AG09309 (cell line): ENCODE data around the gene LDB2.

Experiments
- DNase-seq: peaks from one replicate; pipeline ENCODE4 v3.0.0-alpha.2; 2010; ENCODE audit warnings: low read depth
- H3K4me3 ChIP-seq: 2 replicates; pipeline ENCODE4 v1.5.1; 2011; ENCODE audit warnings: mild to moderate bottlenecking, low read depth, low read length, moderate library complexity; ENCODE audit not compliant: control insufficient read depth
- CTCF ChIP-seq: IDR thresholded peaks from 2 replicates; pipeline ENCODE4 v1.5.1; 2011; ENCODE audit warnings: mild to moderate bottlenecking, low read depth, low read length, inconsistent platforms; ENCODE audit not compliant: insufficient read depth, control insufficient read depth; ENCODE audit errors: missing control alignments

LDB2 gene

DNA sequence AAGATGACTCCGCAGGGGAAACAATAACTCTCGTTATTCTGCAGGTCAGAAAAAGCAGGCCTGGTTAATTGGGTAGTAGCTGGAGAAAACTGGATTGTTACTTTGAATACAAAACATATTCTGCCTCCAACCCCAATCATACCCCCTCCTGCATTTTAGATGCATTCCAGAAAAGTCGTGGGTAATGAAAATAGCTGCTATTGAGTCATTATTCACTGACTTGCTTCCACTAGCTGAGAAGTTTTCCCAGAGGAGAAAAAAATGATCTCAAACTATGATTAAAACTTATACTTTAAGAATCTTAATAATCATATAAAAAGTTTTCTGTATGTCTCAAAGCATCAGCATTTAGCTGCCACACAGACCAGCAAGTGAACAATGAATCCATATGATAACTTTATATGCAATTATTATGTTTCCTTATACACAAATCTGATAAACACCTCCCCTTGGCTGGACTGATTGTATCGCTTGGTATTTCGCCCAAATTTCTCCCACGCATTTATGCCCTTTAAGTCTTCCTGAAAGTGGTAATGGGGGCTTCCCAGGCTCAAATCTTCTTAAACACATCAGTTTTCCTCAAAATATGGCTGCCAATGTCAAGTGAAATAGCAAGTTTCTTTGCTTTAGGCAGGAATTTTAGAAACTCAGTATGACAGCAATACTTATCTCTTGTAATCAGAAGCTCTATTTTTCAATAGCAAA is 181.0 kb downstream of the LDB2 start:
- DNase-seq, result no peak
- no peak for TF ChIP-seq CTCF
- no peak overlapping the region for H3K4me3 ChIP-seq

- H3K4me3 ChIP-seq, result no peak overlapping the region
- no peak for TF ChIP-seq CTCF
Observed at GRCh38 chr4:16715482-16715881, 183.0 kb downstream of the LDB2 start.

DNA sequence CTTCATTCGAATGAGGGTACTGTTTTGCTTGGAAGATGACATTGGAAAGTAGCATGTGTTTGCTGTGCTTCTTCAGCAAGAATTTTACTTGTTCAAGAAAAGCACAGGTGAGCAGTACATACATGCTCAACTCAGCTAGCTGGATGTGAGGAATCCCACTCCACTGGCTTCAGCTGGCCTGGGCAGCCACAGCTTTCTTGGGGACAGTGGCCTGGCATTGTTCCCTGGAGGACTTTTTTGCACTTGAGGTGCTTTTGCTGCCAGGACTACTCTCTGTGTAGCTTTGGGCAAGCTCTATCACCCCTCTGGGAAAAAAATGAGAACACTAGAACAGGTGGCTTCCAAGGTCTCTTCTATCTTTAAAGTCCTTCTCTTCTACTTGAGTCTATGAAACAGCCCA is 184.3 kb downstream of the LDB2 start:
- TF ChIP-seq CTCF, result no peak
- H3K4me3 ChIP-seq, result no peak overlapping the region
- no peak for DNase-seq

More at GRCh38 chr4:16715482-16715881, 183.0 kb downstream of the LDB2 start:
- DNase-seq, result no peak

DNA sequence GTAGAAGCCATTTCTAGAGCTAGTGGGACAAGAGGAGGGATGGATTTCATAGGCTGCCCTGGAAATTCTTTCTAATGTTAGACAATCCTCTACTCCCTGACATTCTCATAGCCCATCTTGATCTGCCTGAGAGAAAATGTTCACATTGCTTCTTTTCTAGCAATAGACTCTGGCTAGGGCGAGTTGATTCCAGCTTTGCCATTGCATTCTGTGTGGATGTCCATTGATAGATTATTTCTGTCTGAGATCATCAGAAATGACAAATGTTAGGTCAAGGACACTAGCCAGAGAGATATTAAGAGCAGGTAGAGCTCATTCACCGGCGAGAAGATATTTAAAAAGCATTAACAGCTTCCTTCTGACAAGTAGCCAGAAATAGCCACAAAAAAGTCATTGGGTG is 184.7 kb downstream of the LDB2 start:
- H3K4me3 ChIP-seq, result no peak overlapping the region
- DNase-seq, result no peak
- TF ChIP-seq CTCF, result no peak

DNA sequence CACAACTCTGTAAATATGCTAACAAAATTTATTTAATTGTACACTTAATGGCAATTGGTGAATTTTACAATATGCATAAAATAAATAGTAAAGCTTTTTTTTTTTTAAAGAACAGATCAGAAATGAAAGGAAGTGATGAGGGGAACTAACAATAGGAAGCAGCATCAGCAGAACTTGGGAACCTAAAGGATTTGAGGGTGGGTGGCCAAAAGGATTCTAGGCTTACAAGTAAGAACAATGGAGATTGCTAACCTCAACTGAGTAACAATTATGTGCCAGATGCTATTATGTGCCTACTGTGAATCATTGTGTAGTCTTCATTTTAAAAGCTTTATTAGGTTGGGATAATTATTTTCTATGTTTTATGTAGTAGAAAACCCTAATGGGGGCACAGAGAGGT is 185.2 kb downstream of the LDB2 start:
- TF ChIP-seq CTCF, result no peak
- no peak for DNase-seq
- H3K4me3 ChIP-seq, result no peak overlapping the region

- no peak overlapping the region for H3K4me3 ChIP-seq
- no peak for DNase-seq
- no peak for TF ChIP-seq CTCF
Observed at GRCh38 chr4:16710198-16710597, 188.2 kb downstream of the LDB2 start.
